Measurements from ENCODE around the gene CA5A. TPM values are rescaled to one million over a fixed set of nuclear protein-coding genes. Genes with fewer than 3 reads are reported as not detected.

CA5A gene
- total and polyA plus RNA-seq, 2 of the 13 experiments (the other 11 are each of a cell fraction or from before 2014, with no cell fraction given): 66.8 to 106 TPM

GRCh38 chr16:87855852-87856715, 80.2 kb downstream of the CA5A start (continued):
- TF ChIP-seq FUBP1 (CRISPR knock-in tag; IDR thresholded peaks at IDR 0.05; ENCODE audit: borderline replicate concordance) (no peak; the same call in 1 of the 2 replicates), SP1 (IDR thresholded peaks at IDR 0.05) (no peak), SP1 (CRISPR knock-in tag; IDR thresholded peaks at IDR 0.05) (no peak), ZXDC (CRISPR knock-in tag; IDR thresholded peaks at IDR 0.05) (no peak), ZNF512B (CRISPR knock-in tag; IDR thresholded peaks at IDR 0.05; ENCODE audit: borderline replicate concordance) (no peak), ZNF598 (CRISPR knock-in tag; IDR thresholded peaks at IDR 0.05; ENCODE audit: borderline replicate concordance) (no peak), ZBTB42 (CRISPR knock-in tag; IDR thresholded peaks at IDR 0.05) (no peak), ZGPAT (CRISPR knock-in tag; IDR thresholded peaks at IDR 0.05) (peak; percentile 59; the same call in 1 of the 2 replicates), SMARCC2 (IDR thresholded peaks at IDR 0.05) (no peak), ZNF713 (CRISPR knock-in tag; IDR thresholded peaks at IDR 0.05) (no peak), NR2F6 (IDR thresholded peaks at IDR 0.05) (no peak), NR2F6 (CRISPR knock-in tag; IDR thresholded peaks at IDR 0.05) (peak; percentile 75), ZNF800 (CRISPR knock-in tag; IDR thresholded peaks at IDR 0.05) (peak; percentile 71; the same call in 1 of the 2 replicates), ZNF33A (CRISPR knock-in tag; IDR thresholded peaks at IDR 0.05; ENCODE audit: borderline replicate concordance) (no peak), GRHL1 (CRISPR knock-in tag; conservative IDR thresholded peaks at IDR 0.05) (no peak), KDM3A (CRISPR knock-in tag; IDR thresholded peaks at IDR 0.05; ENCODE audit: low read depth) (0 out of 2 replicates have a peak, but pooled peaks have one; percentile 49)
